Measurements from ENCODE around the gene APOBEC3G. TPM values are rescaled to one million over a fixed set of nuclear protein-coding genes. Genes with fewer than 3 reads are reported as not detected.

APOBEC3G gene
- total RNA-seq, 1 donor from 2014 or later: 5.5 TPM

- DNase-seq (ENCODE audit: low read depth): no peak
- H3K4me3 ChIP-seq (ENCODE audit: low read depth, low read length): no peak overlapping the region
- TF ChIP-seq CTCF (conservative IDR thresholded peaks at IDR 0.05; ENCODE audit: low read depth, low read length): no peak
Measured at GRCh38 chr22:39133871-39134270, 56.8 kb downstream of the APOBEC3G start.

GRCh38 chr22:39134366-39135091 is 57.5 kb downstream of the APOBEC3G start:
- DNase-seq (ENCODE audit: low read depth): no peak
- no peak overlapping the region for H3K4me3 ChIP-seq (ENCODE audit: low read depth, low read length)
- no peak for TF ChIP-seq CTCF (conservative IDR thresholded peaks at IDR 0.05; ENCODE audit: low read depth, low read length)

GRCh38 chr22:39135092-39135896 is 58.2 kb downstream of the APOBEC3G start:
- peak; percentile 49 for TF ChIP-seq CTCF (conservative IDR thresholded peaks at IDR 0.05; ENCODE audit: low read depth, low read length)
- DNase-seq (ENCODE audit: low read depth): no peak
- H3K4me3 ChIP-seq (ENCODE audit: low read depth, low read length): no peak overlapping the region

GRCh38 chr22:39136317-39136716 is 59.2 kb downstream of the APOBEC3G start:
- no peak for DNase-seq (ENCODE audit: low read depth)
- TF ChIP-seq CTCF (conservative IDR thresholded peaks at IDR 0.05; ENCODE audit: low read depth, low read length): no peak
- H3K4me3 ChIP-seq (ENCODE audit: low read depth, low read length): no peak overlapping the region

Other genes with a start within 250 kb of the APOBEC3G start
- 0.58 and 0.72 TPM in 2 replicates for gene NPTXR, start 233.2 kb upstream of the APOBEC3G start, total RNA-seq
- gene CBX6, start 205.1 kb upstream of the APOBEC3G start, total RNA-seq: 36.7 and 43.5 TPM in 2 replicates
- 0.12 and 0.43 TPM in 2 replicates for gene APOBEC3A, start 119.7 kb upstream of the APOBEC3G start, total RNA-seq
- gene APOBEC3B, start 94.9 kb upstream of the APOBEC3G start, total RNA-seq: 67.3 and 68.1 TPM in 2 replicates
- gene APOBEC3C, start 63.0 kb upstream of the APOBEC3G start, total RNA-seq: 15.6 and 18.5 TPM in 2 replicates
- gene APOBEC3D, start 56.1 kb upstream of the APOBEC3G start, total RNA-seq: 0.46 and 0.58 TPM in 2 replicates
- gene APOBEC3F, start 36.4 kb upstream of the APOBEC3G start, total RNA-seq: 1.7 and 8.5 TPM in 2 replicates
- not detected in 2 replicates for gene APOBEC3H, start 20.0 kb downstream of the APOBEC3G start, total RNA-seq
- 1.7 and 5.8 TPM in 2 replicates for gene CBX7, start 75.4 kb downstream of the APOBEC3G start, total RNA-seq
- 41.1 and 79.6 TPM in 2 replicates for gene PDGFB, start 167.7 kb downstream of the APOBEC3G start, total RNA-seq
- gene RPL3, start 242.3 kb downstream of the APOBEC3G start, total RNA-seq: 1,634 and 2,001 TPM in 2 replicates